Stimulated activated CD8-positive, alpha-beta memory T cell treated with anti-CD3 and anti-CD28 coated beads, Interleukin-4, amount 100 ng/mL, for 48 hours (primary cell): Measurements from ENCODE around the gene NDUFAF5.

Source experiments
- DNase-seq: peaks from one replicate; pipeline ENCODE4 v3.0.0-alpha.2; 2020

NDUFAF5 gene

DNA sequence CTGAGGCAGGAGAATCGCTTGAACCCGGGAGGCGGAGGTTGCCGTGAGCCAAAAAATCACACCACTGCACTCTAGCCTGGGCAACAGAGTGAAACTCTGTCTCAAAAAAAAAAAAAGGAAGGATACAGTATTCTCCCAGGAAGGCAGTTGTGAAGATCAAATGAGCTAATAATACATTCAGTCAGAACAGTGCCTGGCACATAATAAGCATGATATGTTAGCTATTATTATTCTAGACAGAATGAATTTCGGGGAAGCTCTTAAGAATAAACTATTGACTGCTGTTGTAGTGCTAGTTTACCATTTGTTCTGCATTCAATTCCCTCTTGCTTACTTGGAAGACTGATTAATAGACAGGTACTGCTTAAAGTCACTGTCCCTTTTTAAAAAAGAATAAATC lies 40.6 kb downstream of the NDUFAF5 start:
- no peak for DNase-seq

DNA sequence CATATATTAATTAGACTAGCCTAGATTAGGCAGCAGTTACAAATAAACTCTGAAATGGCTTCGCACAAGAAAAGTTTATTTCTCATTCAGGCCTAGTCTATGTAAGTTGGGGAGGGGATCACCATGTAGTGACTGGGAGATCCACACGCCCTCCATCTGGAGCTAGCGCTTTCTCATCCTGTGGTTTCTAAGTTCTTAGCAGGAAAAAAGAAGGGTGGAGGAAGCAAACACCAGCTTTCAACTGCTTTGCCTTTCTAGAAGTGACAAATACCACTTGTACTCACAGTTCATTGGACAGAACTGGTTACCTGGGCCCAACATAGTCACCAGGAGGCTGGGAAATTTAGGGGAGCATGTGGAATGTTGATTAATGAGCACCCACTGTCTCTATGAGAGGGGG lies 46.6 kb downstream of the NDUFAF5 start:
- DNase-seq: no peak

DNA sequence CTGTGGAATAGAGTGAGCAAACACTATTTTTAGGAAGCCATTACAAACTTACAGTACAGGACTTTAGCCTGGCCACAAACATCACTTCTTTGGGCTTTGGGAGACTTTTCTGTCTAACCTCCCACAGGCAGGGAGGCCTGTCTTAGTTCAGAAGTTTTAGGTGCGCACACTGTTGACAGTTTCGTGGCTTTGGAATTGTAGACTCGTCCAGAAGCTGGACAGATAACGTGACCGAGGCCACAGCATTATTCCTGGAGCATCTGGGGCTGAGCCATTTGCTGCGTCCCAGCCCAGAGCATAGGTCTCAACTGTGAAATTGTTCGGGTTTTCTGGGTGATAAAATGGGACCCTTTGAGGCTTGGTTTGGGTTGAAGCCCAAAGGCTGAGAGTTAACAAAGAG lies 53.8 kb downstream of the NDUFAF5 start:
- DNase-seq: no peak

DNA sequence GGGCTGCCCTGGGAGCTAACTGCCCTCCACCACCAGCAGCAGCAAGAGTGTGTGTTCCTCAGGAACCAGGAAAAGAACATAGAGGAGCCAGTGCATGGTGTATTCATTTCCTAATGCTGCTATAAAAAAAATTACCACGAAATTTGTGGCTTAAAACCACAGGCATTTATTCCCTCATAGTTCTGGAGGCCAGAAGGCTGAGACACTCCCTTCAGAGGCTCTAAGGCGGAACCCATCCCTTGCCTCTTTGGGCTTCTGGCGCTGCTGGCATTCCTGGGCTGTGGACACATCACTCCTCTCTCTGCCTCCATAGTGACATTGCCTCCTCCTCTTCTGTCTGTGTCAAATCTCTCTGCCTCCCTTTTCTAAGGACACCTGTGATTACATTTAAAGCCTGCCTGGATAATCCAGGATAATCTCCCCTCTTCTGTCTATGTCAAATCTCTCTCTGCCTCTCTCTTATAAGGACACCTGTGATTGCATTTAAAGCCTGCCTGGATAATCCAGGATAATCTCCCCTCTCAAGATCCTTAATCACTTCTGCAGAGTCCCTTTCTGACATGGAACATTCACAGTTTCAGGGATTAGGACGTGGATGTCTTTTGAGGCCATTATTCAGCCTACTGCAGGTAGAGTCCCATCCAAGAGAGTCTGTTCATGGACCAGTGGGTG lies 54.7 kb downstream of the NDUFAF5 start:
- no peak for DNase-seq

DNA sequence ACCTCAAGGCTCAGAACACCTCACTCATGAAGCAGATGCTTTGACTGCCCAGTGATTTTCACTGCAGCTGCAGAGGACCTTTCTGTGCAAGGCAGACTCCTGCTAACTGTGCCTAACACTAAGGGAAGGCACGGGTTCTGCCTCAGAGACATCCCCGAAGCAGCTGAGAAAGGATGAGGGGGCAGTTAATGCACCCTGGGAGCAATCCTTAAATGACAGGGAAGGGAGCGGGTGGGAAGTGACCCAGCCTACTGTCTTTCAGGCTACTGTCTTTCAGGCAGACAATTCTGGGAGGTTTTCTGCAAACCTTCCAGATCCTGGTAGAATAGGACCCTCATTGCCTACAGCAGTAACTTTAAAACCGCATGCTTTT lies 55.3 kb downstream of the NDUFAF5 start:
- no peak for DNase-seq

DNA sequence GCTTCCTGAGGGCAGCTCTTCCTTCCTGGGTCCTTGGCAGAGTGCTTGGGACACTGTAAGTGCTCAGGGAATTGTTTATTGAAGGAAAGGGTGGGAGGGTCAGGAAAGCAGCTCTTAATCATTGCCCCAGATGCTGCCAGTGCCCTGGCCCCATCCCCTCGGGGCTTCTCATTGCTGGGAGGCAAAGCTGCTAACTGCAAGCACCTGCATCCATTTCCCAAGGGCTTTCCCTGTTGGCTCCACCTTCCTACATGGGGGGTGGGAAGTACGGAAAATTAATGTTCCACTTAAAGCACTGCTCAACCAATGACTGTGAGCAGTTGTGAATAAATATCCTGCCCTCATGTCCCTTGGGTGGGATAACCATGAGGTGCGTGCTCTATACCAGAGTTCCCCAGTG lies 56.4 kb downstream of the NDUFAF5 start:
- no peak for DNase-seq

DNA sequence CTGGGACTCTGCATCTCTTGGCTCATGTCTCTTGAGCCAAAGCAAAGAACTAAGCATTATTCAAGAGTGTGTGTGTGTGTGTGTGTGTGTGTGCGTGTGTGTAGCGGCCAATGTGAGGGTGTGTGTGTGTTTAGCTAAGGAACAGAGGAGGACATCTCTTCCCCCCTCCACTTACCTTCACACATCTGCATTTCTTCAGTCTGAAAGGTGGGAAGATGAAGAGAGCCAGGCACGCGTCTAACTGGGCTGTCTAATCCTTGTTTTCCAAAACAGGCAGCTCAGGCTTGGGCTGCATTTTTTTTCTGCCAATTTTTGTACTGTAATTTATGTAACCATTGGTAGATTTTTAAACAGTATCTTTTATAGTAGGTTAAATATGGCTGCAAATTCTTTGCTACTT lies 59.5 kb downstream of the NDUFAF5 start:
- no peak for DNase-seq

DNA sequence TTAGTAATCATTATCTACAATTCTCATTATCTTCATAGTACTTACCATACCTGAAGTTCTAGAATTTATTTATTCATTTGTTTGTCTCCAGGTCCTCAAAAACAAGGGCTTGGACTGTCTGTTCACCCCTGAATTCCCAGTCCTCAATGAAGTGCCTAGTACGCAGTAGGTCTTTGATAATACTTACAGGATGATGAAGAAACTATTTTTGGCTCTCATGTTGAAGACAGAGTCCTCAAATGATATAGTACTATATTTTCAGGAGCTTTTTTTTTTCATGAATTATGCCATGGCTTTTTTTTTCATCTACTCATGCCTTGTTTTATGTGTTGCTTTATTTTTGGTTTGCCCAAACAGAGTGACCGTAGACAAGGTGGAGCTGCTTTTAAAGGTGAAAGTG lies 66.5 kb downstream of the NDUFAF5 start:
- no peak for DNase-seq

DNA sequence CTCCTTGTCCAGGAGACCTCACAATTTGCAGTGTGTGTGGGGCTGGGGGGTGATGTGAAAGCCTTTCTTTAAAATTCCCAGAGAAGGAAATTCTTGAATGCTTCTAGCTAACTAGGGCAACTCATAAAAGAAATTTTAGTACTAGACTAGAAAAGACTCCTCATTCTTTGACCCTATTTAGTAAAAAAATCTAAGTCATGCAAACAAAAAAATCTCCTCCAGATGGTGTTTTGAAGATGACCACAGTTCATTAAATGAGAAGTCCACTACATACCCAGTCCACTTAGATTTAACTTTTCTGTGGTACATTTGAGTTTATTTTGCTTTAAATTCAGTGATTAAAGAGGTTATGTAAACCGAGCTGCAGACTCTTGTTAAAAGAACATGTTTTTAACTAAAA lies 67.5 kb downstream of the NDUFAF5 start:
- no peak for DNase-seq

DNA sequence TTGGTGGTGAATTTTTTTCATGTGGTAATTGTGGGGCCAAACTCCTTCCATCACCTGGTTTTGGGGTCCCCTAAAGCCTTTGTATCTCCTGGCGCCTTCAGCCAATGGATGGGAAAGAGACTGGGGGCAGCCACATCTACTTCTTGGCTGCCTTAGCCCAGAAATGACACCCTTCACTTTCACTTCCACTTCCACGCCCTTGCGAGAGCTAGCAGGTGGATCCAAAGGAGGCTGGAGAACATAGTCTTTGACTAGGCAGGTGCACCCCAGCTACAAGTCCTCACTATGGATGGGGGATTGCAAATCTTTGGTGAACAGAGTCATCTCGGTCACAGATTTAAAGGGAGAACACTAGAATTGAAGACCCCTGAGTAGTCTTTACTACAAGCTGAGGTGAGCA lies 70.8 kb downstream of the NDUFAF5 start:
- no peak for DNase-seq

DNA sequence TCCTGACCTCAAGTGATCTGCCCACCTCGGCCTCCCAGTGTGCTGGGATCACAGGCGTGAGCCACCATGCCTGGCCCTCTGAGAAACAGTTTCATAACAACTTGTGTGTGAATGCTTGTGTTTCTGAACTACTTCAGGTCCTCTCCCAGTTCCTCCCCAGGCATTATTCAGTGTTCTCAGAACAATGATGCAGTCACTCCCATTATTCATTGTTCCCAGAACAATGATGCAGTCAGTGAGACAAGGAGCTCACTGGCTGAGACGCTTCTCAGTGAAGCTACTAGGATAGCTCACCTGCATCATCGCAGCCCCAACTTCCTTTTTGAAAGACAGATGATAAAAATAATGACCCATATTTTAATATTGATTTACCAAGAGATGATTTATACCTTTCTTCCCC lies 71.5 kb downstream of the NDUFAF5 start:
- DNase-seq: no peak

DNA sequence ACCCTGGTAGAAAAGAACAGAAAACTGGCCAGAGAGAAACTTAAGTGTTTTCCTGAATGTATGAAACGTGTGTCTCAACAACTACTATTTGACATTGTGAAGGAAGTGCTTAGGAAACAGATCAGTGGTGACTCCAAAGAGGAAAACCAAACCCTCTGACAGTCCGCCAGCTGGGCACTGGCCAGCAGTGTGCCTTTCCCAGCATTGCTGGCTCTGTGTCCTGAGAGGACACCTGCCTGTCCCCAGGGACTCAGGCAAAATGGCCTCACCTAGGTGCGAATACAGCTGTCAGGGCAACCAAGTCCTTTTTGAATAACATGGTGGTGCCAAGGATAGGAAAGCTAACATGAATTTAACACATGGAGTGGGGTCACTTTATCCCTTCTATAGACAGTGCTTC lies 72.5 kb downstream of the NDUFAF5 start:
- DNase-seq: no peak

DNA sequence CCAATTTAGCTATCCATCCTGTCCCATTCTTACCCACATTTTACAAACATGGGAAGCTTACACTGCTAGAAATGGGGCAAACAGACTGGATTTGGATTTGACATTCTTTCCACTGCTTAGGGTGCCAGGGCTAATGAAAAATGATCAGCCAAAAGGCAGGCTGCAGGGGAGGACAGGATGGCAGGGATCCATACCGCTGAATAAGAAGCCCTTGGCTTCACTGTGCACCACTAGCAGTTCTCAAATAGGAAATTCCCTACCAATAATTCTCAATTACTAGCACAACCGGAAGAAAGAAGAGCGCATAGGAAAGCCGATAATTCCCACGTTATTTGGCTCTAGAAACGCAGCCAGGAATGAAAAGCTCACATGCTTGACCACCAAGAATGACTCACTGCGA lies 73.1 kb downstream of the NDUFAF5 start:
- DNase-seq: no peak

DNA sequence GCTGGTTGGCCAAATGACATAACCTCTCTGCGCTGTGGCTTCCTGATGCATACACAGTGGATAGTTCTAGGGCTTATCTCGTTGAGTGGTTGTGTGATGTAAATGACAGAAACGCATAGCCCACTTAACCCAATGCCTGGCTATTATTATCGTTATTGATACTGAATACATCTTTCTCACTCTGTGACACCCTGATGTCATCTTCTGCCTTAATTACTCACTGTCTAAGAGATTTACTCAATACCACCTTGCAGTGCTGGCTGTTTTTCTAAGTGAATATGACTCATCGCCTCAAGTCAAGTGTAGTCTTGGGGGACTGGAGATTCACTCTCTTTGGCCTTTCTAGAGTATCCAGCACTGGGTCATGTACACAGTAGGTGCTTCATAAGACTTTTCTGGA lies 73.6 kb downstream of the NDUFAF5 start:
- DNase-seq: no peak

DNA sequence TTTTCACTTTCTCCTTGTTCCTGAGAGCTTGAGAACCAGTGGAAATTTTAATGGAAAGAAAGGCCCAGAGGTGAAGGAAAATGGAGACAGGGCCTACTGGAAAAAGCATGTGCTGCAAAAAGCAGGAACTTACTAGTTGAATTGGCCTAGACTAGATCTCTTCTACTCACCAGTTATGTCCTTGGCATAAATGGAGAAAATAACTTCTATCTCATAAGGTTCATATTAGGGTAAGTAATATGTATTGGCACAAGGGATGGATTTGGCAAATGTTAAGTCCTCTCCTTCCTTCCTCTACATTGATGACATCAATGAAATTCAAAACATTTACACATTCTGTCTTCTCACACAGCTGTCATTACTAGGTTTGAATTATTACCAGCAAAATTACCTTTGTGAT lies 74.0 kb downstream of the NDUFAF5 start:
- DNase-seq: no peak

DNA sequence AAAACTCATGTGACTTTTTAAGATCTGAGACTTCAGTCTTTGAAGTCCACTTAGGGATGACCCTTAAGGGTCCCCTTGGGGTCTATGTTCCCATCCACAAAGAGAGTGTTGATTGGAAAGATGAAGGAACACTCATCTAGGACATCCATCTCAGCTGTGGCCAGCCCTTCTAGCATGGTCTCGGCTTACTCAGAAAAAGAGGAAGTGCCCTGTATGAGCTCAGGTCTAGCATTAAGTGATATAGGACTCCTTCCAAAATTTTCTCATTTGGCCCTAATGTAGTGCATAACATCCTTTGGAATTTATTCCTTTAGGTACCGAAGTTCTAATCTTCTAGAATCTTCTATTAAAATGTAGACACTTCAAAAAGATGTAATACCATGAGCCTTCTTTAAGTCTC lies 77.4 kb downstream of the NDUFAF5 start:
- DNase-seq: no peak

DNA sequence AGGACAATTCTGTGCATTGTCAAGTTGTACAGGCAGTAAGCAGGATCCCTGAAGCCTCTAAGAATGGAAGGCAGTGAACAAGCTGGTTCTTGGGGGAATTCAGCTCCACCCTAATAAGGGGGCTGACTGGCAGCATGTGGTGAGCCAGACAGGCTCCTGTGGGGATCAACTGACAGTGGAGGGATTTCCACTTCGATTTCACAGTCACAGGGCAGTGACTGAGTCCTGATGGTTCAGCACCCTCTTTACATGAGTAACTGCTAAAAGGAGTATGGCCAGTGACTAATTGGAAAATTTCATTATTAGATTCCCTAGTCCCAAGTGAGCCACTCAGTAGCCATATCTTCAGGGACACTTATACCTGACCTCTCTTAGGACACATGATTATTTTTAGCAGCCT lies 78.4 kb downstream of the NDUFAF5 start:
- DNase-seq: no peak

DNA sequence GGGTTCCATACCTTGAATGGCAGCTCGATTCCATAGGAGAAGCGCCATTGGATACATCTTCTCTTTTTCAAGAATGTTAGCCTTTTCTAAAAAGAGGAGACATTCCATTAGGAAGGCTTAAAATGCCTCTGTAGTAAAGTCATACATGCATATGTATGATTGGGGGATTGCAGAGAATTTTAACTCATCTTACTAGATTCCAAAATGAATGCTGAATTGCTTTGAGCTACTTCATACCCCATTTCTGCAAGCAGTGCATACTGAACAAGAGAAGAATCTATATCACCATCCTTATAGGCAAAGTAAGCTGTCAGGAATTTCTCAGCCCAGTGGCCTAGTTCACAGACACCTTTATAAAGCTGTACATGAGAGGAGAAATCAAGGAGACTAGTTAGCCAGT lies 80.3 kb downstream of the NDUFAF5 start:
- DNase-seq: no peak

DNA sequence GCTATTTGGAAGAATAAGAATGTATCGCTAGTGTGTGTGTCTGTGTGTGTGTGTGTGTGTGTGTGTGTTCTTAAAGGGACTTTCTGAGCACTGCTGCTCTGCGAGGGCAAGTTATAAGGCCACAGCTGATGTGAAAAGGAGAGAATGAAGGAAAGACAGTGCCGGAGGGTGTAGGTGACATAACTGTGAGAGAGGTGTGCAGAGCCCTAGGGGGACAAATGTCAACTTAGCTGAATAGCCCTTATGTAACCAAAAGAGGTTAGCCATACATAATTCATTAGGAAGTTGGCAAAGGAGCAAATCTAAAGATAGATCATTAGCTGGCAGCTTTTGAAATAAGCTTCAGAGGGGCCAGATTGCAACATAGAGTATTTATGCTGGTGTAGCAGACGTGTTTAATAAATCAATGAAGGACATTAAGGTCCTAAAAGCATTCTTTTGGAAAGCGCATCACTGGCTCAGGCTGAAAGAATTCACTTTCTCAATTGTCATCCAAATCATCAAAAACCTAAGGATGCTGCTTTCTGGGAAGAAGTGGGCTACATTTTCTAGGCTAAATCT lies 81.0 kb downstream of the NDUFAF5 start:
- DNase-seq: no peak

DNA sequence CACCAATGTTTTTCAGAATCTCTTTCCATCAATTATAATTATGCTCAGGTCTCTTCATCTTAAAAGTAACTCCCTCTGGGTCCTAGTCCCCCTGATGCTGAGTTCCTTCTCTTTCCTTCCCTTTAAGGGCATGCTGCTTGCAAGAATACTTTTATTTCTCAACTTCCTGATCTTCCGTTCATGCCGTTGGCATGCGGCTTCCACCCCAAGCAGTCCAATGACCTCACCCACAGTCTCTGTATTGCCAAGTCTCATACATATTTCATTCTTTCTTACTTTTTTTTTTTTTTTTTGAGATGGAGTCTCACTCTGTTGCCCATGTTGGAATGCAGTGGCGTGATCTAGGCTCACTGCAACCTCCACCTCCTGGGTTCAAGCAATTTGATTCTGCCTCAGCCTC lies 83.5 kb downstream of the NDUFAF5 start:
- no peak for DNase-seq

DNA sequence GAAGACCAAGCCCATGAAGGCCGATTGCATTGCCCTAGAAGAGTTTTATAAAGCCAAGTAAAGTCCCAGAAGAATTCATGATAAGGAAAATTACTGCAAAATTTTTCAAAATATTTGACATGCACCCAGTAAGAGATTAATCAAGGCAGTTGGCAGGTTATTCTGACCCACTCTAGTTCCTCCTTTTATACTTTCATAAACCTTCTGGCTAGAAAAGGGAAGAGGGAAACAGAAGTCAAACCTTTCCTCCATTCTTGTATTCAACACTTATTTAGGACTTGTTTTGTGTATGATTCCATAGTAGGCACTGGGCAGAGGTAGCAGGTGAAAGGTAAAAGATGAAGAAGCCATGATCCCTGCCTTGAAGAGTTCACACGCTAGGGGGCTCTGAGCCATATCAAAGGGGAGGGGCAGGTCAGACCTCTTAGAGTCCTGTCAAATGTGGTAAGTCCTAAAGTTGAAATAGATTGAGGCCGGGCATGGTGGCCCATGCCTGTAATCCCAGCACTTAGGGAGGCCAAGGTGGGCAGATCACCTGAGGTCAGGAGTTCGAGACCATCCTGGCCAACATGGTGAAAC lies 85.4 kb downstream of the NDUFAF5 start:
- no peak for DNase-seq
